Measurements from ENCODE around the gene TP53RK. TPM values are rescaled to one million over a fixed set of nuclear protein-coding genes. Genes with fewer than 3 reads are reported as not detected.

The TP53RK gene
- total and polyA plus RNA-seq, 2 of the 13 experiments (the other 11 are each of a cell fraction or from before 2014, with no cell fraction given): 12.9 to 25.5 TPM

DNA sequence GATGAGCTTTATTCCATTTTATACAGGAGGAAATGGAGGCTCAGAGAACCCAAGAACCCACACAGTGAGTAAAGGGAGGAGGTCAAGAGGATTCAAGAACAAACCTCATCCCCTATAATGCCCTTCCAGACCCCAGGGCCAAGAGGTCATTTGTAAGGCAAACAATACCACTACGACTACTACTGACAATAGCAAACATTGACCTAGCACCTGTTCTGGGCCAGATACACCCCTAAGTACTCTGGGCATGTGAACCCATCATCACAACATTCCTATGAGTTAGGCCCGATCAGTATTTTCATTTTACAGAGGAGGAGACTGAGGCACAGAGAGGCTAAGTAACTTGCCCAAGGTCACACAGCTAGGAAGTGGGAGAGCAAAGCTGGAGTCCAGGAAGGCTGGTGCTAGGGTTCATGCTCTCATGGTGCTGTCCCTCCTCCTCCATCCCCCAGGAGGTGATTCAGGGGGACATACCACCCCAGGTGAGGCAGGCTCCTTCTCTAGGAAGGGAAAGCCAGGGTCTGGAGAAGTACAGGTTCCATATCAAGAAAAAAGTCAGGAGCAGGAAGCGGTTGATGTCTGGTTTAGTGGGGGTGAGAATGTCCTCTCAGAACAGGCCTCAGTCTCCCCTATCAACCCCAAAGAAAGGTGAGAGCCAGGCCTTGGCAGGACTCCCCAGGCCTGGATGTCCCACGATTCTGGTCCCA lies 51.7 kb downstream of the TP53RK start:
- no peaks in the 10 kb centered on the region for H3K27me3 ChIP-seq (ENCODE audit: control insufficient read depth in 1 of 2, insufficient read depth in 2 of 2, low read length in 2 of 2)
- no peaks in the 10 kb centered on the region for H4K20me1 ChIP-seq (ENCODE audit: insufficient read depth, low read length)
- peak overlapping the region; percentile 65 for H3K4me2 ChIP-seq (ENCODE audit: low read depth, low read length)
- H3K9me3 ChIP-seq (ENCODE audit: low read length): no peaks in the 10 kb centered on the region
- FAIRE-seq (peak; percentile 63), ATAC-seq (peak; percentile 3; the same call in 1 of the 3 replicates), DNase-seq (ENCODE audit: low spot score) (peak; percentile 65)
- H3K4me1 ChIP-seq (ENCODE audit: insufficient read depth, low read length): peaks cover 100% of the 10 kb centered on the region
- intact Hi-C loops (cut with micrococcal nuclease; ENCODE audit: unreplicated experiment): loop anchor here (1.0 kb wide), 2 partner anchors 14 to 37 kb away; partner anchors contain the start of gene SLC13A3
- CTCF ChIA-PET (ENCODE audit: low intra/inter-chr PET ratio, low total read pairs): interaction anchor here (1.7 kb wide), 1 partner anchor 33 kb away, joined by 4 read pairs; no protein-coding TSS in a partner anchor
- POLR2A ChIA-PET: interaction anchor here (1.0 to 6.4 kb wide), 8 partner anchors 11 to 69 kb away, joined by 3 to 72 read pairs (median 4); partner anchors contain the start of gene SLC13A3
- 54% methylated on average over 4 of the region's 4 CpGs for WGBS (ENCODE audit: low lambda C conversion rate)
- H2AFZ ChIP-seq (ENCODE audit: low read length): no peak overlapping the region
- peaks cover 7 to 30% of the 10 kb centered on the region in 2 experiments; a peak in 4 of 5 replicates for H3K36me3 ChIP-seq (replicated peaks in 1 of 2; ENCODE audit: control insufficient read depth in 1 of 2, insufficient read depth in 2 of 2, low read length in 2 of 2)
- H3K4me3 ChIP-seq (replicated peaks in 1 of 3; ENCODE audit: insufficient read depth in 1 of 3, low read depth in 2 of 3, low read length in 3 of 3): peak overlapping the region in 1 of 3 experiments; percentile 47; a peak in 1 of 6 replicates
- in situ Hi-C loops (cut with HindIII; ENCODE audit: extremely low pct_ligation_motif_present, low pct_unique_long_range_greater_than_20kb): loop anchor here (5.0 kb wide), 1 partner anchor 70 kb away; no protein-coding TSS in a partner anchor
- H3K9ac ChIP-seq (ENCODE audit: insufficient read depth, low read depth, low read length): peak overlapping the region; percentile 65
- H3K27ac ChIP-seq (ENCODE audit: extremely low read length, insufficient read depth, low read length): peak overlapping the region; percentile 75
- BruUV-seq (replicated peaks): no TSS peak
- H3K79me2 ChIP-seq (ENCODE audit: insufficient read depth, low read length): peaks cover 11% of the 10 kb centered on the region
- TF ChIP-seq ZMYM3 (CRISPR knock-in tag; IDR thresholded peaks at IDR 0.05) (peak; percentile 99), HDAC1 (CRISPR knock-in tag; IDR thresholded peaks at IDR 0.05) (peak; percentile 44; the same call in 1 of the 2 replicates), GLI4 (CRISPR knock-in tag; IDR thresholded peaks at IDR 0.05; ENCODE audit: borderline replicate concordance) (0 out of 2 replicates have a peak, but pooled peaks have one; percentile 59), ZBTB20 (CRISPR knock-in tag; IDR thresholded peaks at IDR 0.05; ENCODE audit: borderline replicate concordance, low read depth) (peak; percentile 28; the same call in 1 of the 2 replicates), ZNF468 (CRISPR knock-in tag; IDR thresholded peaks at IDR 0.05) (0 out of 2 replicates have a peak, but pooled peaks have one; percentile 88), MEIS1 (CRISPR knock-in tag; IDR thresholded peaks at IDR 0.05; ENCODE audit: borderline replicate concordance) (peak; percentile 9; the same call in 1 of the 2 replicates), DPF2 (CRISPR knock-in tag; IDR thresholded peaks at IDR 0.05; ENCODE audit: borderline replicate concordance, low read depth) (peak; percentile 66), SOX5 (CRISPR knock-in tag; IDR thresholded peaks at IDR 0.05; ENCODE audit: borderline replicate concordance) (0 out of 2 replicates have a peak, but pooled peaks have one; percentile 14), RXRB (CRISPR knock-in tag; IDR thresholded peaks at IDR 0.05; ENCODE audit: borderline replicate concordance) (0 out of 2 replicates have a peak, but pooled peaks have one; percentile 8), PITX1 (CRISPR knock-in tag; IDR thresholded peaks at IDR 0.05) (0 out of 2 replicates have a peak, but pooled peaks have one; percentile 8)
- TF ChIP-seq, protein P1, sequence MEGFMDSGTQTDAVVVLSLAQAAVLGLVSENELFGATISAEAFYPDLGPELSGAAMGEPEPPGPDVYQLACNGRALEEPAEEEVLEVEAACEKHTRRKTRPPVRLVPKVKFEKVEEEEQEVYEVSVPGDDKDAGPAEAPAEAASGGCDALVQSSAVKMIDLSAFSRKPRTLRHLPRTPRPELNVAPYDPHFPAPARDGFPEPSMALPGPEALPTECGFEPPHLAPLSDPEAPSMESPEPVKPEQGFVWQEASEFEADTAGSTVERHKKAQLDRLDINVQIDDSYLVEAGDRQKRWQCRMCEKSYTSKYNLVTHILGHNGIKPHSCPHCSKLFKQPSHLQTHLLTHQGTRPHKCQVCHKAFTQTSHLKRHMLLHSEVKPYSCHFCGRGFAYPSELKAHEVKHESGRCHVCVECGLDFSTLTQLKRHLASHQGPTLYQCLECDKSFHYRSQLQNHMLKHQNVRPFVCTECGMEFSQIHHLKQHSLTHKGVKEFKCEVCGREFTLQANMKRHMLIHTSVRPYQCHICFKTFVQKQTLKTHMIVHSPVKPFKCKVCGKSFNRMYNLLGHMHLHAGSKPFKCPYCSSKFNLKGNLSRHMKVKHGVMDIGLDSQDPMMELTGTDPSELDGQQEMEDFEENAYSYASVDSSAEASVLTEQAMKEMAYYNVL (CRISPR knock-in tag; IDR thresholded peaks at IDR 0.05; ENCODE audit: borderline replicate concordance): 0 out of 2 replicates have a peak, but pooled peaks have one; percentile 12
- TF ChIP-seq, protein P2, sequence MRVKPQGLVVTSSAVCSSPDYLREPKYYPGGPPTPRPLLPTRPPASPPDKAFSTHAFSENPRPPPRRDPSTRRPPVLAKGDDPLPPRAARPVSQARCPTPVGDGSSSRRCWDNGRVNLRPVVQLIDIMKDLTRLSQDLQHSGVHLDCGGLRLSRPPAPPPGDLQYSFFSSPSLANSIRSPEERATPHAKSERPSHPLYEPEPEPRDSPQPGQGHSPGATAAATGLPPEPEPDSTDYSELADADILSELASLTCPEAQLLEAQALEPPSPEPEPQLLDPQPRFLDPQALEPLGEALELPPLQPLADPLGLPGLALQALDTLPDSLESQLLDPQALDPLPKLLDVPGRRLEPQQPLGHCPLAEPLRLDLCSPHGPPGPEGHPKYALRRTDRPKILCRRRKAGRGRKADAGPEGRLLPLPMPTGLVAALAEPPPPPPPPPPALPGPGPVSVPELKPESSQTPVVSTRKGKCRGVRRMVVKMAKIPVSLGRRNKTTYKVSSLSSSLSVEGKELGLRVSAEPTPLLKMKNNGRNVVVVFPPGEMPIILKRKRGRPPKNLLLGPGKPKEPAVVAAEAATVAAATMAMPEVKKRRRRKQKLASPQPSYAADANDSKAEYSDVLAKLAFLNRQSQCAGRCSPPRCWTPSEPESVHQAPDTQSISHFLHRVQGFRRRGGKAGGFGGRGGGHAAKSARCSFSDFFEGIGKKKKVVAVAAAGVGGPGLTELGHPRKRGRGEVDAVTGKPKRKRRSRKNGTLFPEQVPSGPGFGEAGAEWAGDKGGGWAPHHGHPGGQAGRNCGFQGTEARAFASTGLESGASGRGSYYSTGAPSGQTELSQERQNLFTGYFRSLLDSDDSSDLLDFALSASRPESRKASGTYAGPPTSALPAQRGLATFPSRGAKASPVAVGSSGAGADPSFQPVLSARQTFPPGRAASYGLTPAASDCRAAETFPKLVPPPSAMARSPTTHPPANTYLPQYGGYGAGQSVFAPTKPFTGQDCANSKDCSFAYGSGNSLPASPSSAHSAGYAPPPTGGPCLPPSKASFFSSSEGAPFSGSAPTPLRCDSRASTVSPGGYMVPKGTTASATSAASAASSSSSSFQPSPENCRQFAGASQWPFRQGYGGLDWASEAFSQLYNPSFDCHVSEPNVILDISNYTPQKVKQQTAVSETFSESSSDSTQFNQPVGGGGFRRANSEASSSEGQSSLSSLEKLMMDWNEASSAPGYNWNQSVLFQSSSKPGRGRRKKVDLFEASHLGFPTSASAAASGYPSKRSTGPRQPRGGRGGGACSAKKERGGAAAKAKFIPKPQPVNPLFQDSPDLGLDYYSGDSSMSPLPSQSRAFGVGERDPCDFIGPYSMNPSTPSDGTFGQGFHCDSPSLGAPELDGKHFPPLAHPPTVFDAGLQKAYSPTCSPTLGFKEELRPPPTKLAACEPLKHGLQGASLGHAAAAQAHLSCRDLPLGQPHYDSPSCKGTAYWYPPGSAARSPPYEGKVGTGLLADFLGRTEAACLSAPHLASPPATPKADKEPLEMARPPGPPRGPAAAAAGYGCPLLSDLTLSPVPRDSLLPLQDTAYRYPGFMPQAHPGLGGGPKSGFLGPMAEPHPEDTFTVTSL (CRISPR knock-in tag; IDR thresholded peaks at IDR 0.05; ENCODE audit: borderline replicate concordance): peak; percentile 44; the same call in 1 of the 2 replicates
- TF ChIP-seq, protein P3, sequence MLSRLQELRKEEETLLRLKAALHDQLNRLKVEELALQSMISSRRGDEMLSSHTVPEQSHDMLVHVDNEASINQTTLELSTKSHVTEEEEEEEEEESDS (CRISPR knock-in tag; IDR thresholded peaks at IDR 0.05; ENCODE audit: borderline replicate concordance): no peak

Data from HepG2 (cell line).